Measurements from ENCODE around the gene PCDHGC3. TPM values are rescaled to one million over a fixed set of nuclear protein-coding genes. Genes with fewer than 3 reads are reported as not detected.

Gene PCDHGC3
- total RNA-seq, 1 experiment from 2014 or later: 61.3 TPM

- peaks cover 100% of the 10 kb centered on the region for H3K4me1 ChIP-seq (ENCODE audit: low read length)
- peaks cover 50% of the 10 kb centered on the region for H3K36me3 ChIP-seq (ENCODE audit: insufficient read depth, low read length)
- no peaks in the 10 kb centered on the region for H3K9me3 ChIP-seq (ENCODE audit: low read length)
- H3K79me2 ChIP-seq (ENCODE audit: low read length): peaks cover 32% of the 10 kb centered on the region
- peak overlapping the region; percentile 85 for H3K9ac ChIP-seq (ENCODE audit: low read length)
- no peaks in the 10 kb centered on the region for H4K20me1 ChIP-seq (ENCODE audit: insufficient read depth, low read depth, low read length)
- no peak overlapping the region for H2AFZ ChIP-seq (ENCODE audit: low read length)
- peak overlapping the region; percentile 62; the same call in 1 of the 2 replicates for H3K4me3 ChIP-seq (ENCODE audit: low read length)
- peak overlapping the region; percentile 74 for H3K4me2 ChIP-seq (ENCODE audit: low read depth, low read length, poor library complexity, severe bottlenecking)
- no peak for DNase-seq
- no peaks in the 10 kb centered on the region for H3K9me2 ChIP-seq (replicated peaks; ENCODE audit: insufficient read depth, low read length)
- H3K27me3 ChIP-seq (ENCODE audit: low read length): no peaks in the 10 kb centered on the region
- peak overlapping the region; percentile 100 for H3K27ac ChIP-seq (ENCODE audit: low read length)
Observed at GRCh38 chr5:141527426-141527825, 51.7 kb downstream of the PCDHGC3 start.

Other genes starting within 250 kb of the PCDHGC3 start
- gene PCDHB15, start 230.6 kb upstream of the PCDHGC3 start, total RNA-seq (2014; rRNA removed; shearing (Covaris generic); ENCODE audit: low replicate concordance): 0.25 TPM in 1 of 2 replicates, not detected in the other
- 0.65 and 0.82 TPM in 2 replicates for gene SLC25A2, start 171.9 kb upstream of the PCDHGC3 start, total RNA-seq (2014; rRNA removed; shearing (Covaris generic); ENCODE audit: low replicate concordance)
- 70.0 and 85.9 TPM in 2 replicates for gene TAF7, start 155.2 kb upstream of the PCDHGC3 start, total RNA-seq (2014; rRNA removed; shearing (Covaris generic); ENCODE audit: low replicate concordance)
- 0.48 and 1.2 TPM in 2 replicates for gene PCDHGA1, start 145.5 kb upstream of the PCDHGC3 start, total RNA-seq (2014; rRNA removed; shearing (Covaris generic); ENCODE audit: low replicate concordance)
- 0.04 TPM in 1 of 2 replicates, not detected in the other for gene PCDHGA2, start 137.2 kb upstream of the PCDHGC3 start, total RNA-seq (2014; rRNA removed; shearing (Covaris generic); ENCODE audit: low replicate concordance)
- gene PCDHGA3, start 132.1 kb upstream of the PCDHGC3 start, total RNA-seq (2014; rRNA removed; shearing (Covaris generic); ENCODE audit: low replicate concordance): not detected in 2 replicates
- gene PCDHGB1, start 125.9 kb upstream of the PCDHGC3 start, total RNA-seq (2014; rRNA removed; shearing (Covaris generic); ENCODE audit: low replicate concordance): 14.0 and 15.3 TPM in 2 replicates
- gene PCDHGA4, start 120.9 kb upstream of the PCDHGC3 start, total RNA-seq (2014; rRNA removed; shearing (Covaris generic); ENCODE audit: low replicate concordance): 11.1 and 13.5 TPM in 2 replicates
- gene PCDHGB2, start 116.0 kb upstream of the PCDHGC3 start, total RNA-seq (2014; rRNA removed; shearing (Covaris generic); ENCODE audit: low replicate concordance): 9.8 and 11.5 TPM in 2 replicates
- gene PCDHGA5, start 111.8 kb upstream of the PCDHGC3 start, total RNA-seq (2014; rRNA removed; shearing (Covaris generic); ENCODE audit: low replicate concordance): 8.8 and 9.7 TPM in 2 replicates
- 19.5 and 22.7 TPM in 2 replicates for gene PCDHGB3, start 105.7 kb upstream of the PCDHGC3 start, total RNA-seq (2014; rRNA removed; shearing (Covaris generic); ENCODE audit: low replicate concordance)
- gene PCDHGA6, start 102.1 kb upstream of the PCDHGC3 start, total RNA-seq (2014; rRNA removed; shearing (Covaris generic); ENCODE audit: low replicate concordance): 10.9 and 14.5 TPM in 2 replicates
- 8.4 and 11.5 TPM in 2 replicates for gene PCDHGA7, start 93.2 kb upstream of the PCDHGC3 start, total RNA-seq (2014; rRNA removed; shearing (Covaris generic); ENCODE audit: low replicate concordance)
- 6.3 and 10.0 TPM in 2 replicates for gene PCDHGB4, start 88.3 kb upstream of the PCDHGC3 start, total RNA-seq (2014; rRNA removed; shearing (Covaris generic); ENCODE audit: low replicate concordance)
- 8.8 and 9.6 TPM in 2 replicates for gene PCDHGA8, start 83.3 kb upstream of the PCDHGC3 start, total RNA-seq (2014; rRNA removed; shearing (Covaris generic); ENCODE audit: low replicate concordance)
- gene PCDHGB5, start 78.0 kb upstream of the PCDHGC3 start, total RNA-seq (2014; rRNA removed; shearing (Covaris generic); ENCODE audit: low replicate concordance): 17.0 and 26.4 TPM in 2 replicates
- gene PCDHGA9, start 73.2 kb upstream of the PCDHGC3 start, total RNA-seq (2014; rRNA removed; shearing (Covaris generic); ENCODE audit: low replicate concordance): 13.0 and 15.7 TPM in 2 replicates
- gene PCDHGB6, start 67.9 kb upstream of the PCDHGC3 start, total RNA-seq (2014; rRNA removed; shearing (Covaris generic); ENCODE audit: low replicate concordance): 5.5 and 8.8 TPM in 2 replicates
- 8.5 and 11.2 TPM in 2 replicates for gene PCDHGA10, start 63.0 kb upstream of the PCDHGC3 start, total RNA-seq (2014; rRNA removed; shearing (Covaris generic); ENCODE audit: low replicate concordance)
- 6.3 and 10.4 TPM in 2 replicates for gene PCDHGB7, start 58.3 kb upstream of the PCDHGC3 start, total RNA-seq (2014; rRNA removed; shearing (Covaris generic); ENCODE audit: low replicate concordance)
- 9.3 and 10.4 TPM in 2 replicates for gene PCDHGA11, start 54.9 kb upstream of the PCDHGC3 start, total RNA-seq (2014; rRNA removed; shearing (Covaris generic); ENCODE audit: low replicate concordance)
- gene PCDHGA12, start 45.5 kb upstream of the PCDHGC3 start, total RNA-seq (2014; rRNA removed; shearing (Covaris generic); ENCODE audit: low replicate concordance): 6.6 and 7.8 TPM in 2 replicates
- gene PCDHGC4, start 9.1 kb downstream of the PCDHGC3 start, total RNA-seq (2014; rRNA removed; shearing (Covaris generic); ENCODE audit: low replicate concordance): 7.0 and 11.8 TPM in 2 replicates
- gene PCDHGC5, start 13.1 kb downstream of the PCDHGC3 start, total RNA-seq (2014; rRNA removed; shearing (Covaris generic); ENCODE audit: low replicate concordance): 5.1 and 5.8 TPM in 2 replicates
- gene DIAPH1, start 143.0 kb downstream of the PCDHGC3 start, total RNA-seq (2014; rRNA removed; shearing (Covaris generic); ENCODE audit: low replicate concordance): 147 and 181 TPM in 2 replicates
- gene HDAC3, start 160.9 kb downstream of the PCDHGC3 start, total RNA-seq (2014; rRNA removed; shearing (Covaris generic); ENCODE audit: low replicate concordance): 96.0 and 128 TPM in 2 replicates
- 20.4 and 48.3 TPM in 2 replicates for gene RELL2, start 161.0 kb downstream of the PCDHGC3 start, total RNA-seq (2014; rRNA removed; shearing (Covaris generic); ENCODE audit: low replicate concordance)
- 14.6 and 19.3 TPM in 2 replicates for gene FCHSD1, start 175.5 kb downstream of the PCDHGC3 start, total RNA-seq (2014; rRNA removed; shearing (Covaris generic); ENCODE audit: low replicate concordance)
- gene ARAP3, start 206.3 kb downstream of the PCDHGC3 start, total RNA-seq (2014; rRNA removed; shearing (Covaris generic); ENCODE audit: low replicate concordance): 0.07 TPM in 1 of 2 replicates, not detected in the other